Epithelial cell of prostate (primary cell): ENCODE results near the gene MVB12B.

Source experiments
- DNase-seq: peaks from one replicate; pipeline ENCODE4 v3.0.0-alpha.2; 2011; ENCODE audit warnings: low read depth, low spot score
- H3K27ac ChIP-seq: fragments of 450-650 bp; 2 replicates; pipeline ENCODE4 v1.5.1; 2017; ENCODE audit warnings: mild to moderate bottlenecking

MVB12B gene

DNA sequence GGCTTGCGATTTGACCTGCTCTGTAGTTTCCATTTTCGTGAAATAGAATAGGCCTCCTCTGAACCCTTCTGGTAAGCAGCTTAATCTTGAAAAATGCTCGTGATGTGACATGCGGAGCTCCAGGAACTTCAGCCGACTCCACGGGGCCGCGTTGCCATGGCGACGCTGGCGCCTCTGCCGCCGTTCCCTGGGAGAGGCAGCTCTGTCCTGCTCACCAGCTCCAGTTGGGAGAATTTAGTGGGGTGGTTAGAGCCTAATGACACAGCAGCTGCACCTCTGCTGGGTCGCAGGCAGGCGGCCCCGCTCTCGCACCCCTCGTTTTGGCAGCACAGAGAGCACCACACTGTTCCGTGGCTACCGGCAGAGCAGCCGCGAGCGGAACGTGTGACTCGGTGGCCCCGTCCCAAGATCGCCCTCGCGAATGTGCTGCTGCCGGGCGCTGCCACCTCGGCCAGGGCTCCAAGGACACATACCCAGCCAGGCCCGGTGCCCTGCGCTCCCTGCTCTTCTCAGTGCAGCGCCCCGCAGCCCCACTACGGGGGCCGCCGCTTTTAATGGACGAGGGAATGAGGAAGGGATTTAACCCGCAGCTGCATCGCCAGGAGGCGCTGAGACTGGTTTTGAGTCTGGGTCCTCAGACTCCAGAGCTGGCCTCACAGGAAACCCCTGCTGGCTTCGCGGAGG, 155.9 kb downstream of the MVB12B start:
- no peak for DNase-seq
- no peak overlapping the region for H3K27ac ChIP-seq

DNA sequence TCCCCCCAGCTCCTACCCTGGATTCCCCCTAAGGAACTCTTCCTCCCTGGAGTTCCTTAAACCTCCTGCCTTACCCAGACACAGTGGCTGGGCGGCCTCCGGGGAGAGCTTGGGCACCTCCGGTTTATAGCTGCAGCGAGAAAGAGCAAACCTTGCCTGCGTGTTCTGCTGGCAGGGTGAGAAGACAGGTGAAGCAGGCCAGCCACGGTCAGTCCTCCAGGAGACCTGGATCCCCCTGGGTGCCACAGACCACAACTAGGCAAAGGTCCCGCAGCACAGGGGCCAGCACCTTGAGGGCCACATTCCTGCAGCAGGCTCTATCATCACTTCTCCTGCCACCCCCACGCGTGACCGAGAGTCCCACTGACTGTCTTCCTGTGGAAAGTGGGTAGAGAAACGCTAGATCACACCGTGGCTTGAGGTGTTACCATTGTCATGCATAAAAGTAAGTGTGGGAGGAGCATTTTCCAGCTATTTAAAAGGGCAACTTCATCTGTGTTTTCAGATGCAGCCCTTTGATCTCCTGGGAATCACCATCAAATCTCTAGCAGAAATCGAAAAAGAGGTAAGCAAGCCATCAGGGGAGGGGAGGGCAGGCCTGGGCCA, 156.9 kb downstream of the MVB12B start:
- H3K27ac ChIP-seq, result no peak overlapping the region
- DNase-seq, result no peak

DNA sequence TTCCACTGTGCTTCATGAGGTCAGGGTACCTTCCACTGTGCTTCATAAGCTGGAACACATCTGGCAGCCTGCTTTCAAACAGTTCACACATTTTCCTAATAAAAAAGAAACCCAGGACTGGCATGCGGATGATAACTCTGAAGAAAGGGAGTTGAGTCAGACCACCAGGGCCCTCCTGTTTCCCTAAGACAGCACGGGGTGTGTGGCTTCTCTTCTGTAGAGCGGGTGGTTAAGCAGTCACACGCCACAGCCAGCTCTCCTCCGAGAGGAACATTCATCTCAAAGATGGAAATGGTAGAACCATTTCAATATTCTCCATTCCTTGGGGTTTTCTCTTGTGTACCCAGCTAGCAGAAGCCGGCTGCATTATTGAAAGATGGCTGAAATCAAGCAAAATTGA, 159.0 kb downstream of the MVB12B start:
- H3K27ac ChIP-seq, result no peak overlapping the region
- no peak for DNase-seq

DNA sequence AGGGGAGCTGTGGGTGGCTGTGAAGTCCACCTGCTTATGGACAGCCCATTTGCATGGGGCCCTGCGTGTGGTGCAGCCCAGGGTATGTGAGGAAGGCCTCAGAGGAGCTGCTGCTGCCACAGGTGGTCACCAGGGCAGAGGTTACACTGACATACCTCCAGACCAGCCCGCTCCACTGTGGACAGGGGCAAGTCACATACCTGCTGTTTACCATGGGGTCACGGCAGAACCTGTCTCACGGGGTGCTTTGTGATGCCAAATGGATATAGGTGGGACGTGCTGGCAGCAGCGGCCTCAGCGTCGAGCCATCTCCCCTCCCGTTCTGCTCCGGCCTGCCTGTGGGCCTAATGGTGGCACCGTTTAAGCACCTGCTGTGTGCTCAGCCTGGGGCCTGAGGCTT, 159.6 kb downstream of the MVB12B start:
- DNase-seq, result no peak
- H3K27ac ChIP-seq, result no peak overlapping the region

DNA sequence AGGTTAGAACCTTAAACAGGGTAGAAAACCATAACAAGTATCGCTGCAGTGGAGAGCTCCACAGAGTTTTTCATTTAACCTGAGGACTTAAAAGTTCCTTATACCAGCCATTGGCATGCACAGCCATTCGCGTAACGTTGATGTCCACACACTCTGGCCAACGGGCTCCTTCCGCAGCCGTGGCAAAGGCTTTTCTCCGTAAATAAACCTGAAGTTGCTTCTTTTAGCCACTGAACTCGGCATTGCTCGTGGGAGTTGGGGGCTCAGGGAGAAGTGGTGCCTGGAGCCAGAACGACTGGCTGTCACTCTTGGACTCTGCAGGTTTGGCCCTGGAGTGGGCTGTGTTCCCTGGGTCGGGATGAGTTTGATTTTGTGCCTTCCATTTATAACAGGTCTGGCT, 161.2 kb downstream of the MVB12B start:
- H3K27ac ChIP-seq, result no peak overlapping the region
- DNase-seq, result no peak

DNA sequence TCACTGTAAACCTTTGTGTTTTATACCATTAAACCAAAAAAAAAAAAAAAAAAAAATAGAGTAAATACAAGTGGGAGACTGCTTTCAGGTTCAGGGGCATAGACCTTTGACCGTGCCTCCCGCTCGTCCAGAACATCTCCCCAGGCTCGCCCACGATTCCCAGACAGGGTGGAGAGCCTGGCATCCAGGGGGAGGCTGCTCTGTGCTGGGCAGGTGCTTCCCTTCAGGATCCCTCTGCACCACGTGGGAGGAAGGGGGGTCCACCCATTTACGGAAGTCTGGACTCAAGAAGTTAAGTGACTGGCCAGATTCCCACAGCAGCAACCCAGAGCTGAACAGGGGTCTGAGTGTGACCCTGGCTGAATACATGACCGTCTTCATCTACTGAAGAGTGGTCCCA, 161.7 kb downstream of the MVB12B start:
- H3K27ac ChIP-seq, result no peak overlapping the region

DNA sequence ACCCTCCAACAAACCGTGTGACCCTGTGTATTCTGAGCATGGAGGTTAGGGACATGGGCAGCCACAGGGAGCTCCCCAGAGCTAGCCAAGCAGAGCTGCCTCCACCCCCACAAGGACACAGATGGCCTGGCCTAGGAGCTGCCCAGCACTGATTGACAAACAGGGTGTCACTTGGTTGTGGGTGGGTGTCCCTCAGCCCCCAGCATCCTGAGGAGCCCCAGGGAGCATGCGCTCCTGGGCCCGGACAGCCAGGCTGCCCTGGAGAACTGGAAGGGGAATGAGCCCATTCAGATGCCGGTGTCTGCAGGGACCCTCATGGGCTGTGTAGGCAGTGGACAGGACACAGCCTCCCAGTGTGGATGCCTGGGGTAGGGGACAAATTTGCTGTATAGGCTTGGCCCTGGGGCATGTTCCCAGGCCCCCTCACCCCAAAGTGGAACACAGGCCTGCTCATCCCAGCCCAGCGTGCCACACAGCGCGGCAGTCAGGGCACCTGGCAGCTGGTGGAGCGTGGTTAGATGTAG, 162.3 kb downstream of the MVB12B start:
- no peak for DNase-seq
- H3K27ac ChIP-seq, result no peak overlapping the region

More for the DNA sequence above, 161.7 kb downstream of the MVB12B start:
- DNase-seq, result no peak

DNA sequence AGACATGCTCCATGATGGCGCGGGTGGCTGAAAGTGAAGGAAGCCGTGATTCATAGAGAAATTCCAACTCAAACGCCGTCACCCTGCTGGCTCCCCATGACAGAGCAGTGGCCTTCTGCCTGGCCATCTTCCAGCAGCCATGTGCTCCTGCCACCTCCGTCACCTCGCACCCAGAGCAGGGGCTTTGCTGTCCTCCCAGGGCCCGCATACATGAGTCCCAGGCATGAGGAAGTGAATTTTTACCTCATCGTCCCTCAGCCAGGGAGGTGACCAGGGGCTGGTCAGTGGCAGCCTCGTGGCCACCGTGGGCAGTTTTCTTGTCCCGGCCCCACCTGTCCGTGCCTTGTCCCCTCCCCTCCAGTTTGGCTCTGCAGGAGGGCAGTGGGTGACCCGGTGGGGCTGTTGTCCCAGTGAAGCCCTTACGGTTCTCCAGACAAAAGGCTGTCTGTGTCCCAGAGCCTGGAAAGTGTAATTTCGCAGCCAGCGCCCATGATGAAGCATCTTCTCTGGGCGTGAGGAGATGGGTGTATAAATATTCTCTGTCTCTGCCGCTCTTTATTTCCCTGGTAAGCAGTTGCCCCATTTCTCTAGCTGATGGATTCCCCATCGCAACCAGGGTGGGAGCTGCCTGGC, 163.1 kb downstream of the MVB12B start:
- no peak overlapping the region for H3K27ac ChIP-seq
- DNase-seq, result no peak

DNA sequence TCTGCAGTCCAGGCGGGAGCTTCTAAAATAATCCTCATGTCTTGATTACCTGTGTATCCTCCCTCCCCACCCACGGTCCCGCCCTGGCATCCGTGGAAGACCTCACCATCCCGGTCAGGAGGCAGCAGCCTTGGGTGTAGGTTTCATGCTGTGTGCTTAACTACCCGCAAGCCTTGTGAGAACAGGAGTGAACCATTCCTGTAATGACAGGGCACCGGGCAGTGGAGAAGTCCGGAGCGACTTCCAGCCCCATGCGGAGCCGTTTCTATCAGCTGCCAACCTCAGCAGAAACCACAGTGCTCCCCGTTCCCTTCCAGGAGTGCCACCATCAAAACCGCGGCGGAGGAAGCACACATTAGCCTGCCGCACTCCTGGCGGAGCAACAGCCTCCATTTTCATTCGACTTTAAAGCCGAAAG, 163.6 kb downstream of the MVB12B start:
- no peak for DNase-seq
- H3K27ac ChIP-seq, result no peak overlapping the region

DNA sequence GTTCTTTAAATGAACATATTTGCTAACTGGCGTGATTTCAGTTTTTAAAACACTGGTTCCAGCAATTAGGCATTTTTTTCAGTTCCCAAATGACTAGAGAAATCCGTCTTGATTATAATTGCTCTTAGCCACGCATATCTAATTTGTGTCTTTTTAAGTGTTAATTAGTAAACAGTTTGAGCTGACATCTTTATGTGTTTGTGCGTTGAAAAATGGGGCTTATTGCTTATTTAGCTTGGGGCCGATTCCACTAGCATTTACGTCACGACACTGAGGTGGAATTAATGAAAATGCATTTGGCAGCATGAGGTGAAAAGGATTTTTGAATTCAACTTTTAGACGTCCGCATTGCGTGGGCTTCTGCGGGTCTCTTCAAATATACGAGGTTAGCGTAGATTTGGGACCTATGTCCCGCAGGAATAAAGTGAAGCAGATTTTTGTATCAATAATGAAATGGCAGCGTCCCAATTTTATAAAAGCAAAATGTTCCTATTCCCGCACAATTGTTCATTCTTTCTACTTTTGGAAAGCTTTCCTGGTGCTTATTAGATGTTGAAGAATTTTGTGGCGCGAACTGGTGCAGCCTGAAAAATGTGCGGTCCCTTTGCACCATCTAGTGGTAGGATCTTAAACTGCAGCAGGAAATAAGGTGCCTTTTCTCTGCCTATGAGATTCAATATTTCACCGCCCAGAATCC, 164.4 kb downstream of the MVB12B start:
- no peak overlapping the region for H3K27ac ChIP-seq
- no peak for DNase-seq

DNA sequence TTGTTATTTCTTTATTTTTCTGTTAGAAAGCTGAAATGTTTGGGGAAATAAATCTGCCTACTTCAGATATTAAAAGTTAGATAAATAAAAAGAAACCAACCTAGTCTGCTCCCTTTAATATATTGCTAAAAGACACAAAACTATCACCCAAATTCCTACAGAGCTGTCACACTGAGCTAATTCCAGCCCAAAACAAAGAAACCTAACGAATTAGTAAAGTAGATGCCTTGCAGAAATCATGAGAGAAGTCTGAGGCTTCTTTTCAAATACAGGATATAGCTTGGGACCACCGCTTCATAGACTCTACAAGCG, 164.9 kb downstream of the MVB12B start:
- DNase-seq, result no peak
- no peak overlapping the region for H3K27ac ChIP-seq

DNA sequence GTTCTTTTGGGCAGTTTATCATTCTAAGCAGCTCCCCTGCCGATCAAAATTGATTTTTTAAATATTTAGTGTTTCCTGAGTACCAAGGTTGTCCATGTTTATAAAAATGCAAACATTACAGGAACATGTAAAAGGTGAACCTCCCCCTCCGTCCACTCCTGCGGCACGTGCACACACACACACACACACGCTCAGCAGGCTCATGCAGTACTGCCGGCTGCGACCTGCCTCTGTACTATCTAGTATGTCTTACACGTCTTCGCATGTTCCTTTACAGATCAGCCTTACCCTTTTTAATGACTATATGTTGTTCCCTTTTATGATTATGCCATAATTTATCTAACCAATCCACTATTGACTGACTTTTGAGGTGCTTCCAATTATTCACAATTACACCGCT, 165.3 kb downstream of the MVB12B start:
- H3K27ac ChIP-seq, result no peak overlapping the region
- DNase-seq, result no peak

DNA sequence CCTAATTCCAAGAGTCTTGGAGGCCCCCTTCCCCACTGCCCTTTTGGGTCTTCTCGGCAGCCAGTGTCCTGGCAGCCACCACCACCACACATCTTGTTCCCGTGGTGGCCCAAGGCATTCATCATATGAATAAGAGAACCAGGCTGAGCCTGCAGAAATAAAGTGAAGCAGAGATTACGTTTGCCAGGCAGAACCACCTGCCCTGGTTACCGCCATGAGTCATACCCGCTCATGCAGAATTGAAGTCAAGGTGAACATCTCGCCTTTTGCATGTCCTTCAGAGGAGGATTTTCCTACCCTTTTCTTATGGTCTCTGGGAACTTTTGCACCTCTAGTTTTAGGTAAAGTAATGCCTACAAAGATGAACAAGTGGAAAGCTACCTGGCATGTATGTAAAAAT, 167.6 kb downstream of the MVB12B start:
- no peak for DNase-seq
- no peak overlapping the region for H3K27ac ChIP-seq

DNA sequence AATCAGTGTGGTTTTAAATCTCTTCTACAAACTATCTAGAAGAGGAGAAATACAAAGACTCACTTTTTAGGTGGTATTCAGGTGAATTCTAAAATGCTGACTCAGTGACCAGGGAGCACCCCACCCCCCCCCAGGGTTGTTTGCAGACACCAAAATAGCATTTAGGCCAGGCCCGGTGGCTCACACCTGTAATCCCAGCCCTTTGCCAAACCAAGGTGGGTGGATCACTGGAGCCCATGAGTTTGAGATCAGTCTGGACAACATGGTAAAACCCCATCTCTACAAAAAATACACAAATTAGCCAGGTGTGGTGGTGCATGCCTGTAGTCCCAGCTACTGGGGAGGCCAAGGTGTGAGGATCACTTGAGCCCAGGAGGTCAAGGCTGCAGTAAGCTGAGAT, 168.1 kb downstream of the MVB12B start:
- no peak overlapping the region for H3K27ac ChIP-seq
- no peak for DNase-seq

DNA sequence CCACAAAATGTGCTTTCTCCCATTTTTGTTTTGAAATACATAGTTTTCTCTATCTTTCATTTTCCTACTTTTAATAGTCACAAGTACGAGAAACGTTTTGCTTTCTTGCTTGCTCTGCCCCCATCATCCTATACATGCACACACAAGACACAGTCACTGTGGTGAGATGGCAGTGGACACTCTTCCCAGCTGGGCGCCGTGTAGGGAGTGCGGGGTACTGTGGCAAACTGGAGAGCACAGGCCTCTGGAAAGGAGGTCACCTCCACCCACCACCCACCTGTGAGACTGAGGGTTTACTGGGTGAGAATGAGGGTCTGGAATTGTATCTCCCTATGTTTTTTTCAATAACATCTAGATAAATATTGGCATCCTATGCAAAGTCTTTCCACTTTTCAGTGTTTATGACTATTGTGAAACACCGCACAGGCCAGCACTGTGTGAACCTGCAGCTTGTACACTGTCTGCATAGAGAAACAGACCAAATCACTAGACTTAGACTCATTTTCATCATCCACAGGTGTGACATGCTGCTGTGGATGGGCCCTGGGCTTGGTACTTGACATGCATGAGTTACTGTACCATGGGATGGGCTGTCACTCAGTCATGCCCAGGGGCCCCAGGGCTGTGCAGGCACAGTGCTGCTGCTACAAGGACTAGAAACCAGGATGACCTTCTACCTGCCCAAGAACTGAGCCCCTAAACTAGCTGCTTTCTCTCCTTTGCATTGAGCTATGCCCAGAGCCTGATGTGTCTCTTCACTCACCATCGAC, 169.0 kb downstream of the MVB12B start:
- no peak overlapping the region for H3K27ac ChIP-seq
- no peak for DNase-seq

DNA sequence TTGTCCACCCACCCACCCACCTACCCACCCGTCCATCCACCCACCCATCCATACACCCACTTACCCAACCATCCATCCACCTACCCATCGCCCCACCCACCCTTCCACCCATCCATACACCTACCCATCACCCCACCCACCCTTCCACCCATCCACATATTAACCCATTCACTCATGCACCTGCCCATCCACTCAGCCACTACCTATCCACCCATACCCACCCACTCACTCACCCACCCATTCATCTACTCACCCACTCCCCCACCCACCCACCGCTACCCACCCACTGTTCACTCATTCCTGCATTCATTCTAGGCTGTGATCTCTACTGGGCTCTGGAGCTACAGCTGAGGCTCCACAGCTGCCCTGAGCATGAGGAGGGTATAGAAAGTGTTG, 169.6 kb downstream of the MVB12B start:
- DNase-seq, result no peak
- no peak overlapping the region for H3K27ac ChIP-seq

DNA sequence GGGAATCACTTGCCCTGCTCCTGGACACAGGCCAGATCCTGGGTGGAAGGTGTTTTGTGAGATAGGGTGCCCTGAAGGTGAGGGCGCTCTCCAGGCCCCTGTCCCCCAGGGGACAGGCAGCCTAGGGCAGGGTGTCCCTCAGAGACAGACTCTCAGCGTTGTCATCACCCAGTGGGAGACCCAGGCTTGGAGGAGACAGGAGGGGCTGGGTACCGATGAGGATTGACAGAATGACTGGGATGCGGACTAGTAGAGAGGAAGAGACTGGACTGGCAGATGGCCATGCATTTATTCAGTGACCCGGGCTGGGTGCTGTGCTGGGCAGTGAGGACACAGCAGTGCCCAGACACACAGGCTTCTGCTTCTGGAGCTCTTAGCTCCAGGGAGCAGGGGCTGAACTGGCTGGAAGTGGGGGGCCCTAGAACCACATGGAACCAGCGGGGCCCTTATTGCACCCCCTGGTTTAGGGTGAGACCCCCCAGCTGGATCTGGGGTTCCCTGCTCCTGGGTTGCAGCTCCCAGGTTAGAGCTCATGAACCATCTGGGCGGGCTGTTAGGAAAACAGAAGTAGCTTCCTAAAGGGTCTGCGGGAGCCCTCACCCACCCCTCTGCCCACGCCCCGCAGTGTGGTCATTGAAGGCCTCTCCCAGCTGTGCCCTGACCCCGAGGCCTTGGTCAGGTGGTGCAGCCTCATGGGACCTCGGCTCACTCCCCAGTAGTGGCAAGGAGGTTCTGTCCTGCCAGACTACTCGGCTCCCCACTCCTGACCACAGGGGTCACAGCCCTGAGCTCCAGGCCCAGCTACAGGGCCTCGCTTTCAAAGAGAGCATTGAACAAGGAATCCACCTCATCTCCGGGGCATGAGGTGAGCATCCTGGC, 170.4 kb downstream of the MVB12B start:
- H3K27ac ChIP-seq, result no peak overlapping the region
- no peak for DNase-seq

DNA sequence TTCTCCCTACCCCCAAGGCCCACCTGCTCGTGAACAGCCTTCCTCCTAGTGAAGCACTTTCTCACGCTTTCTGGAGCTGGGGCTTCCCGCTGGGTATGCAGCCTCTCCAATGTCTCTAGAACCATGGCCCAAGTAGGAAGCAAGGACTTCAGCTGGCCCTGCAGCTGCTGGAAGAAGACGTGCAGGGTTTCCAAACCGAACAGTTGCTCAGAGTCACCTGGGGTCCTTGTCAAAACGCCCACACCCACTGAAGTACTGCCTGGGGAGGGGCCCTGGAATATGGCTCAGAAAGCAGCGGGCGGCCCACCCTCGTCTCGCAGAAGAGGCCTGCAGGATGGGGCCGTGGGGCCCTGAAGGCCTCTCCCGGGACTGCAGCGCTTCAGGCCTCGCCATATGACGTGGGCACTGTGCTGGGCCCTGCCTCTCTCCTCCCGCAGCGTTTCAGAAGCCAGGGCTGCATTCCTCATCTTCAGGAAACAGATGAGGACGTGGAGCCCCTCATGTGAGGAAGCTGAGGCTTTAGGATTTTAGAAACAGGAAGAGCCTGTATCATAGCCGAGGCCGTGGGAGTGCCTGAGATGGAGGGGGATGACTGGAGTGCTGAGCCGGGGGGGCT, 171.1 kb downstream of the MVB12B start:
- no peak overlapping the region for H3K27ac ChIP-seq

DNA sequence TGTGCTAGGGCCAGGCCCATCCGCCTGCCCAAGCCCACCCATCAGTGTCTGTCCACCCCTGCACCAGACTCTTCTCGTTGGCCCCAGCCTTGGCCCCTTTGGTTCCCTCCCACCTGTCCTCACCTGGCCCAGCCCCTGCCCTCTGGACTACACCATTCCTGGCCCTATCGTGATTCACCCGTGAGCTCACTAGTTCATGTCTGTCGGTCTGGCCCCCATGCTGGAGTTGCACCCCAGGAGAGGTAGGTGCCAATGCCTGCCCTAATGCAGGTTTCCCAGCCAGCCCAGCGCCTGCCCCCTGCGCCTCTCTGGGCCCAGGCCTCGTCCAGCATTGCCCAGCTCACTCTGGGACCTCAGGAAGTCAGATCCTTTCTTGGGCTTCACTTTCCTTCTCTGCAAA, 171.7 kb downstream of the MVB12B start:
- DNase-seq, result no peak
- no peak overlapping the region for H3K27ac ChIP-seq

More for the DNA sequence above, 171.1 kb downstream of the MVB12B start:
- no peak for DNase-seq
